Measurements from ENCODE around the gene THSD7A. TPM values are rescaled to one million over a fixed set of nuclear protein-coding genes. Genes with fewer than 3 reads are reported as not detected.

Gene THSD7A
- polyA plus RNA-seq, 1 donor from 2014 or later = 18.5 TPM

DNA sequence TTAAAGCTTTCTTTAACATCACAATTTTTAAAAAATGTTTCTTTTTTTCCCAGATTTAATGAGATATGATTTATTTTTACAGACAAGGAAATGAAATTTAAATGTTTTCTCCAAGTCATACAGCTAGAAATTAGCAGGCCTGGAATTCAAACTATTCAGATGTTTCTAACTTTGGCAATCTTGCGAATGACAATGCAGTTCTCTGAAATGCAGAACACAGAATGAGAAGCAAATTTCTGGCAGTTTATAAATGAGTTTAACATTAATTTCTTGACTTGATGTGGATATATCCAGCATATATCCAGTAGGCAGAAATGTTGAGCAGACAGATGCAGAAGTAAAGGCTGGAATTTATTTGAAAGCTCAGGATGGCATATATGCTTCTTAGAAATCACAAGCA is 227.5 kb downstream of the THSD7A start:
- TF ChIP-seq POLR2AphosphoS5 (IDR thresholded peaks at IDR 0.05) (no peak), TAF1 (IDR thresholded peaks at IDR 0.05; ENCODE audit: low read depth) (no peak), EP300 (conservative IDR thresholded peaks at IDR 0.05; ENCODE audit: poor library complexity, severe bottlenecking) (no peak), MXI1 (conservative IDR thresholded peaks at IDR 0.05; ENCODE audit: poor library complexity, severe bottlenecking) (no peak), RAD21 (conservative IDR thresholded peaks at IDR 0.05) (no peak), SMC3 (conservative IDR thresholded peaks at IDR 0.05; ENCODE audit: poor library complexity) (no peak), EZH2 (IDR thresholded peaks at IDR 0.05; ENCODE audit: borderline replicate concordance, insufficient read depth, low read length, poor library complexity, severe bottlenecking) (no peak), REST (IDR thresholded peaks at IDR 0.05; ENCODE audit: borderline replicate concordance) (no peak)
- TF ChIP-seq, protein P1, sequence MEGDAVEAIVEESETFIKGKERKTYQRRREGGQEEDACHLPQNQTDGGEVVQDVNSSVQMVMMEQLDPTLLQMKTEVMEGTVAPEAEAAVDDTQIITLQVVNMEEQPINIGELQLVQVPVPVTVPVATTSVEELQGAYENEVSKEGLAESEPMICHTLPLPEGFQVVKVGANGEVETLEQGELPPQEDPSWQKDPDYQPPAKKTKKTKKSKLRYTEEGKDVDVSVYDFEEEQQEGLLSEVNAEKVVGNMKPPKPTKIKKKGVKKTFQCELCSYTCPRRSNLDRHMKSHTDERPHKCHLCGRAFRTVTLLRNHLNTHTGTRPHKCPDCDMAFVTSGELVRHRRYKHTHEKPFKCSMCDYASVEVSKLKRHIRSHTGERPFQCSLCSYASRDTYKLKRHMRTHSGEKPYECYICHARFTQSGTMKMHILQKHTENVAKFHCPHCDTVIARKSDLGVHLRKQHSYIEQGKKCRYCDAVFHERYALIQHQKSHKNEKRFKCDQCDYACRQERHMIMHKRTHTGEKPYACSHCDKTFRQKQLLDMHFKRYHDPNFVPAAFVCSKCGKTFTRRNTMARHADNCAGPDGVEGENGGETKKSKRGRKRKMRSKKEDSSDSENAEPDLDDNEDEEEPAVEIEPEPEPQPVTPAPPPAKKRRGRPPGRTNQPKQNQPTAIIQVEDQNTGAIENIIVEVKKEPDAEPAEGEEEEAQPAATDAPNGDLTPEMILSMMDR (IDR thresholded peaks at IDR 0.05; ENCODE audit: poor library complexity, severe bottlenecking) = no peak

GRCh38 chr7:11601761-11602160 is 230.2 kb downstream of the THSD7A start:
- Histone ChIP-seq H3K9ac (ENCODE audit: low read length) (no peak overlapping the region), H3K27me3 (ENCODE audit: insufficient read depth, low read depth, low read length) (no peaks in the 10 kb centered on the region), H3K9me2 (ENCODE audit: insufficient read depth, low read length) (no peaks in the 10 kb centered on the region), H3F3A (ENCODE audit: insufficient read depth, low read length, poor library complexity, severe bottlenecking) (peaks cover 4% of the 10 kb centered on the region), H3K9me3 (ENCODE audit: low read length) (no peaks in the 10 kb centered on the region), H3K79me2 (replicated peaks; ENCODE audit: insufficient read depth, low read length) (no peaks in the 10 kb centered on the region), H3K4me2 (ENCODE audit: low read length) (no peak overlapping the region), H3K4me3 (ENCODE audit: low read length) (no peak overlapping the region), H4K20me1 (ENCODE audit: insufficient read depth) (no peaks in the 10 kb centered on the region), H3K36me3 (ENCODE audit: insufficient read depth, low read length) (no peaks in the 10 kb centered on the region), H2AFZ (ENCODE audit: low read depth, low read length) (no peak overlapping the region), H3K27ac (ENCODE audit: low read length) (no peak overlapping the region)
- TF ChIP-seq EP300 (conservative IDR thresholded peaks at IDR 0.05; ENCODE audit: poor library complexity, severe bottlenecking) (no peak), MXI1 (conservative IDR thresholded peaks at IDR 0.05; ENCODE audit: poor library complexity, severe bottlenecking) (no peak), TAF1 (IDR thresholded peaks at IDR 0.05; ENCODE audit: low read depth) (no peak), EZH2 (IDR thresholded peaks at IDR 0.05; ENCODE audit: borderline replicate concordance, insufficient read depth, low read length, poor library complexity, severe bottlenecking) (no peak), RAD21 (conservative IDR thresholded peaks at IDR 0.05) (no peak), REST (IDR thresholded peaks at IDR 0.05; ENCODE audit: borderline replicate concordance) (no peak), SMC3 (conservative IDR thresholded peaks at IDR 0.05; ENCODE audit: poor library complexity) (no peak), POLR2AphosphoS5 (IDR thresholded peaks at IDR 0.05) (no peak)
- TF ChIP-seq, protein P1 (IDR thresholded peaks at IDR 0.05; ENCODE audit: poor library complexity, severe bottlenecking) = no peak

More for the DNA sequence above, 227.5 kb downstream of the THSD7A start:
- no peaks in the 10 kb centered on the region for H3K36me3 ChIP-seq (ENCODE audit: insufficient read depth, low read length)
- H3F3A ChIP-seq (ENCODE audit: insufficient read depth, low read length, poor library complexity, severe bottlenecking) = peaks cover 4% of the 10 kb centered on the region
- no peaks in the 10 kb centered on the region for H3K9me2 ChIP-seq (ENCODE audit: insufficient read depth, low read length)
- no peak overlapping the region for H3K9ac ChIP-seq (ENCODE audit: low read length)
- no peak overlapping the region for H3K4me2 ChIP-seq (ENCODE audit: low read length)
- no peaks in the 10 kb centered on the region for H3K9me3 ChIP-seq (ENCODE audit: low read length)
- no peaks in the 10 kb centered on the region for H3K79me2 ChIP-seq (replicated peaks; ENCODE audit: insufficient read depth, low read length)
- H2AFZ ChIP-seq (ENCODE audit: low read depth, low read length) = no peak overlapping the region
- H4K20me1 ChIP-seq (ENCODE audit: insufficient read depth) = no peaks in the 10 kb centered on the region
- no peak overlapping the region for H3K4me3 ChIP-seq (ENCODE audit: low read length)
- no peaks in the 10 kb centered on the region for H3K27me3 ChIP-seq (ENCODE audit: insufficient read depth, low read depth, low read length)
- H3K27ac ChIP-seq (ENCODE audit: low read length) = no peak overlapping the region
